ENCODE results near the gene DNAH14. TPM values are rescaled to one million over a fixed set of nuclear protein-coding genes. Genes with fewer than 3 reads are reported as not detected.

Gene DNAH14
- total RNA-seq, 1 experiment from 2014 or later = 39.7 TPM

DNA sequence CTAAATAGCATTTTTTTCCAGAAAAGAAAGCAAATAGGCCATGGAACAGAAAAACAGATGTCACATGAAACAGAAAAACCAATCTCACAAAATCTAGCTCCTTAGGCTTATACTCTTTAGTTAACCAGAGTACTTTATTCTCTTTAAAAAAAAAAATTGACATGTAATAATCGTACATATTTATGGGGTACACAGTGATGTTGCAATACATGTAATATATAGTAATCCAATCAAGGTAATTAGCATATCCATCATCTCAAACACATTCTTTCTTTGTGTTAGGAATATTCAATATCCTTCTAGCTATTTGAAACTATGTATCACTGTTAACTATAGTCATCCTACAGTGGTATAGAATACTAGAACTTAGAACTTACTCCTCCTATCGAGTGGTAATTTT lies 478.3 kb downstream of the DNAH14 start:
- Histone ChIP-seq H2BK15ac (ENCODE audit: low read depth, low read length) (no peak overlapping the region), H3K23me2 (ENCODE audit: insufficient read length, low read depth, low read length, poor library complexity, severe bottlenecking) (no peaks in the 10 kb centered on the region), H3T11ph (ENCODE audit: low read length) (no peak overlapping the region), H3K4me2 (ENCODE audit: insufficient read depth, insufficient read length, low read length) (no peak overlapping the region), H3K9me3 (ENCODE audit: control insufficient read depth, low read depth, low read length) (no peaks in the 10 kb centered on the region), H3K23ac (ENCODE audit: insufficient read length, low read depth, low read length) (no peak overlapping the region), H4K8ac (replicated peaks; ENCODE audit: insufficient read length, low read depth, low read length) (no peak overlapping the region), H2AK5ac (ENCODE audit: insufficient read length, low read length) (no peak overlapping the region), H4K20me1 (ENCODE audit: control insufficient read depth, insufficient read depth, insufficient read length) (no peaks in the 10 kb centered on the region), H3K79me1 (ENCODE audit: insufficient read depth, low read depth, low read length, poor library complexity, severe bottlenecking) (no peaks in the 10 kb centered on the region), H2BK12ac (ENCODE audit: insufficient read length, low read depth, low read length) (no peak overlapping the region), H2BK120ac (ENCODE audit: low read depth, low read length, poor library complexity, severe bottlenecking) (no peak overlapping the region), H3K79me2 (ENCODE audit: insufficient read depth, low read length) (no peaks in the 10 kb centered on the region), H3K14ac (ENCODE audit: insufficient read depth, low read length) (no peak overlapping the region), H3K18ac (ENCODE audit: insufficient read length, low read depth, low read length) (no peak overlapping the region), H2BK20ac (ENCODE audit: low read depth, low read length, poor library complexity, severe bottlenecking) (no peak overlapping the region), H2BK5ac (ENCODE audit: insufficient read length, low read length) (no peak overlapping the region), H3K27me3 (ENCODE audit: insufficient read depth, low read length) (no peaks in the 10 kb centered on the region), H2AFZ (ENCODE audit: low read length) (no peak overlapping the region), H3K4me1 (ENCODE audit: insufficient read depth, low read length) (no peaks in the 10 kb centered on the region; the same call in 1 of the 2 replicates), H3K9ac (ENCODE audit: extremely low read depth, insufficient read length, low read length) (no peak overlapping the region), H4K5ac (ENCODE audit: insufficient read length, low read depth, low read length) (no peak overlapping the region), H3K56ac (ENCODE audit: insufficient read length, low read depth, low read length) (no peak overlapping the region), H3K4ac (ENCODE audit: low read depth, low read length) (no peak overlapping the region), H3K27ac (ENCODE audit: insufficient read length, low read depth, low read length) (no peak overlapping the region), H4K91ac (ENCODE audit: insufficient read length, low read depth, low read length) (no peak overlapping the region)
- Mint-ChIP-seq H3K9me3 (no peaks in the 10 kb centered on the region), H3K4me1 (peaks cover 24 to 29% of the 10 kb centered on the region in 2 experiments), H3K27ac (no peak overlapping the region), H3K36me3 (ENCODE audit: insufficient read depth in 1 of 3, low read depth in 3 of 3) (peaks cover 21 to 61% (median 51%) of the 10 kb centered on the region in 3 experiments; a peak in 6 of 7 replicates), H3K4me3 (no peak overlapping the region), H3K27me3 (ENCODE audit: low read depth) (no peaks in the 10 kb centered on the region)
- DNase-seq = no peak
- no peak for TF ChIP-seq CTCF (conservative IDR thresholded peaks at IDR 0.05)
- WGBS (ENCODE audit: extremely low coverage, insufficient read length, low lambda C conversion rate) = no CpG with 5 or more reads among the region's 2 CpGs
